T-cell (primary cell): Measurements from ENCODE around the gene POLR1C. TPM values are rescaled to one million over a fixed set of nuclear protein-coding genes. Genes with fewer than 3 reads are reported as not detected.

ENCODE experiments used
- ATAC-seq, 4 experiments: fragments of 200-7000 bp in 3 of 4; fragments of 150-1000 bp in 1 of 4; cut with Tn5 transposase; replicated peaks in 1 of 4; 1 replicate in 3 of 4; 2 replicates in 1 of 4; pipeline ENCODE4 v1.10.0; 2021; ENCODE audit warnings: moderate library complexity in 3 of 4, mild to moderate bottlenecking in 2 of 4, moderate number of reproducible peaks in 1 of 4
- CTCF ChIA-PET, 2 donors: fragments of 300-600 bp; sonication (Branson Sonifier 250); formaldehyde crosslinking; loops; one replicate each; lab custom pipeline; 2022; ENCODE audit warnings: antibody characterized with exemption in 2 of 2; lab: Charles Lee
- POLR2A ChIA-PET, 2 donors: fragments of 300-600 bp; sonication (Branson Sonifier 250); formaldehyde crosslinking; loops; one replicate each; lab custom pipeline; 2022; ENCODE audit warnings: antibody characterized with exemption in 2 of 2; lab: Charles Lee
- DNase-seq, 35 experiments: peaks; one replicate each; pipeline versions ENCODE4 v3.0.0 to v3.0.0-alpha.2; 2013 to 2023
- H3K27ac ChIP-seq: one replicate; pipeline ENCODE4 v1.5.1; 2013; ENCODE audit warnings: low read length
- H3K27me3 ChIP-seq, 2 experiments: replicated peaks in 1 of 2; 1 replicate in 1 of 2; 2 replicates in 1 of 2; pipeline versions ENCODE4 v1.6.1 to v1.7.0; 2013; ENCODE audit warnings: low read length in 1 of 2, mixed read lengths in 1 of 2; ENCODE audit not compliant: control insufficient read depth in 2 of 2, insufficient read depth in 2 of 2; ENCODE audit errors: extremely low read depth in 1 of 2
- H3K36me3 ChIP-seq, 2 donors: 1 replicate in 1 of 2; 2 replicates in 1 of 2; pipeline versions ENCODE4 v1.6.1 to v1.7.0; 2013; ENCODE audit warnings: low read length in 1 of 2; ENCODE audit not compliant: control insufficient read depth in 2 of 2, insufficient read depth in 1 of 2; ENCODE audit errors: extremely low read depth in 1 of 2
- H3K4me1 ChIP-seq, 2 experiments: 1 replicate in 1 of 2; 2 replicates in 1 of 2; pipeline versions ENCODE4 v1.6.1 to v1.7.0; 2013; ENCODE audit warnings: low read length in 2 of 2, mixed read lengths in 1 of 2; ENCODE audit not compliant: insufficient read depth in 2 of 2, control insufficient read depth in 1 of 2; ENCODE audit errors: extremely low read depth in 1 of 2
- H3K4me3 ChIP-seq, 2 donors: 1 replicate in 1 of 2; 2 replicates in 1 of 2; pipeline versions ENCODE4 v1.5.1 to v1.7.0; 2013; ENCODE audit warnings: mild to moderate bottlenecking in 2 of 2, low read length in 1 of 2, moderate library complexity in 1 of 2; ENCODE audit not compliant: control insufficient read depth in 1 of 2; ENCODE audit errors: extremely low read depth in 1 of 2
- H3K9me3 ChIP-seq: 2 replicates; pipeline ENCODE4 v1.7.0; 2013
- H3K27ac Mint-ChIP-seq, 2 donors: one replicate each; pipeline ENCODE4 v1.8.0; 2020 to 2021; ENCODE audit warnings: mild to moderate bottlenecking in 2 of 2, mixed read lengths in 2 of 2
- H3K27me3 Mint-ChIP-seq, 2 donors: one replicate each; pipeline ENCODE4 v1.8.0; 2021 to 2022; ENCODE audit warnings: mixed read lengths in 2 of 2
- H3K36me3 Mint-ChIP-seq: one replicate; pipeline ENCODE4 v1.8.0; 2021; ENCODE audit warnings: mixed read lengths
- H3K4me1 Mint-ChIP-seq, 3 donors: one replicate each; pipeline ENCODE4 v1.8.0; 2020 to 2022; ENCODE audit warnings: mixed read lengths in 3 of 3, mild to moderate bottlenecking in 1 of 3
- H3K4me3 Mint-ChIP-seq, 3 donors: one replicate each; pipeline ENCODE4 v1.8.0; 2020 to 2022; ENCODE audit warnings: mild to moderate bottlenecking in 3 of 3, mixed read lengths in 3 of 3, moderate library complexity in 3 of 3
- H3K9me3 Mint-ChIP-seq, 3 donors: one replicate each; pipeline ENCODE4 v1.8.0; 2020 to 2022; ENCODE audit warnings: mixed read lengths in 3 of 3
- WGBS: methylation state at CpG from one replicate; pipeline ENCODE4 v1.1.5; 2013; ENCODE audit warnings: missing lambda C conversion rate; ENCODE audit not compliant: insufficient coverage; 5-methylcytosine and 5-hydroxymethylcytosine counted together
- total RNA-seq, 35 experiments: library from RNA in 6 of 35; stranded (reverse) in 6 of 35; fragments of 120-200 nt in 1 of 35; gene quantifications; one replicate each; pipeline versions ENCODE4 v1.2.1 to v1.2.4 and lab custom pipeline; 2013 to 2026

POLR1C gene
- total RNA-seq, 5 donors from 2014 or later (not counting 1 experiment from before 2014, with no cell fraction given) = 42.3 to 49.8 (median 46.1) TPM

DNA sequence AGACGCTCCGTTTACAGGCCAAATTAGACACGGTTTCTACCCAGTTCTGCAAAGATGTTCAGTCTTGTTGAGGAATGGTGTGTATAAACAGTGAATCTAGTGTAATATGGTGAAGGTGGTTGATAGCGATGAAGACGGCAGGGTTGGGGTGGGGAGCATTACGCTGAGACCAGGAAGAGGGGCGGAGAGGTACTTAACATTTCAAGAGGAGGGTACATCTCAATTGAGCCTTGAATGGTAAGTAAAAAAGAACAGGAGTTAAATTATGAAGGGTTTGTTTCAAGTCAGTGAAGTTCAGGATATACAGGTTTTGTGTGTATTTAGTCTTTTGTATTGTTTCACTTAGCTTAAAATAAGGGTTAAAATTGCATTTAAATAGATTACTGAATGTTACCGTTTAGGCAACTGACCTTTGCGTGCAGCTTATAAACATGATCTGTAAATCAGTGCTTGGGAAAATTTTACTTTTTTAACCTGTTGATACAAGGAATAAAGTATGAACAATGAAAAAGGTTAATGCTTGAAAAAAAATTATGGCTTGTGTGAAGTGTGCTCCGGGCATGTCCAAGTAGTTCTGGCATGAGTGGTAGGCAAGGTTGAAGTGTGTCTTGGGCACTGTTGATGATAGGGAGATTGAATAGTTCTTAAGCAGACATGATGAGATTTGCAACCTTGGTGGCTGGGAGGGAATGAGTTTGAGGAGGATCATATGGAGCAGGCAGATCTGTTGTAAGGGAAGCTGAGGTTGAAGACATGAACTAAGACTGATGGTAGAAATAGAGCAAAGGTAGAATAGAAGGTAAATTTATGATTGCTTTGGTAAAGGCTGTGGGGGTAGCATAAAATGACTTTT lies 842 bp downstream of the POLR1C start:
- Mint-ChIP-seq H3K4me3 (no peak overlapping the region), H3K36me3 (peaks cover 33% of the 10 kb centered on the region), H3K9me3 (no peaks in the 10 kb centered on the region), H3K27ac (no peak overlapping the region), H3K4me1 (peaks cover 31 to 33% (median 32%) of the 10 kb centered on the region in 3 donors), H3K27me3 (no peaks in the 10 kb centered on the region)
- ChIA-PET POLR2A (interaction anchor here (0.5 to 0.7 kb wide), 2 partner anchors 134 to 293 kb away, joined by 3 read pairs; no protein-coding TSS in a partner anchor), CTCF (interaction anchor here in 1 of 2 donors (2.5 kb wide), 1 partner anchor 11 kb away, joined by 10 read pairs; no protein-coding TSS in a partner anchor)
- Histone ChIP-seq H3K9me3 (no peaks in the 10 kb centered on the region), H3K27ac (peak overlapping the region; percentile 61), H3K27me3 (no peaks in the 10 kb centered on the region), H3K4me3 (peak overlapping the region; percentile 78 to 86), H3K36me3 (peaks cover 8 to 66% of the 10 kb centered on the region in 2 donors), H3K4me1 (peaks cover 31 to 50% of the 10 kb centered on the region in 2 experiments)
- DNase-seq = no peak
- 5% methylated on average over 9 of the region's 10 CpGs for WGBS
- ATAC-seq = peak in 1 of 4 experiments; percentile 21

DNA sequence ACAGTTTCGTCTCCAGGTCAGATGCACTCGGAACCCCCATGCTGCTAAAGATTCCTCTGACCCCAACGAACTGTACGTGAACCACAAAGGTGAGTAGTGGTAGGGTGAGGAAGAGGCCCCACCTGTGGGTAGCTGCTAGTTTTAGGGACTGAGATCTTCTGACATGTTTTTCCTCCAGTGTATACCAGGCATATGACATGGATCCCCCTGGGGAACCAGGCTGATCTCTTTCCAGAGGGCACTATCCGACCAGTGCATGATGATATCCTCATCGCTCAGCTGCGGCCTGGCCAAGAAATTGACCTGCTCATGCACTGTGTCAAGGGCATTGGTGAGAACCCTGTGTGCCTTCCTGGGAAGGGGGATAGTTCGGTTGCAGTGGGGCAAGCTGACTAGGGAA lies 3.2 kb downstream of the POLR1C start:
- H3K4me1 ChIP-seq = peaks cover 25 to 33% of the 10 kb centered on the region in 2 experiments
- H3K4me1 Mint-ChIP-seq = peaks cover 13 to 16% (median 14%) of the 10 kb centered on the region in 3 donors
- DNase-seq (no peak), ATAC-seq (no peak)
- H3K9me3 Mint-ChIP-seq = no peaks in the 10 kb centered on the region
- no peak overlapping the region for H3K4me3 Mint-ChIP-seq
- ChIA-PET CTCF (interaction anchor here in 1 of 2 donors (1.0 kb wide), 1 partner anchor 11 kb away, joined by 3 read pairs; no protein-coding TSS in a partner anchor), POLR2A (no interaction called here)
- H3K27me3 ChIP-seq = no peaks in the 10 kb centered on the region
- H3K9me3 ChIP-seq = no peaks in the 10 kb centered on the region
- H3K27ac Mint-ChIP-seq = no peak overlapping the region
- no peak overlapping the region for H3K4me3 ChIP-seq
- H3K27me3 Mint-ChIP-seq = no peaks in the 10 kb centered on the region
- H3K27ac ChIP-seq = no peak overlapping the region
- peaks cover 10 to 66% of the 10 kb centered on the region in 2 donors for H3K36me3 ChIP-seq
- WGBS = 88% methylated on average over 5 of the region's 8 CpGs
- peaks cover 33% of the 10 kb centered on the region for H3K36me3 Mint-ChIP-seq

DNA sequence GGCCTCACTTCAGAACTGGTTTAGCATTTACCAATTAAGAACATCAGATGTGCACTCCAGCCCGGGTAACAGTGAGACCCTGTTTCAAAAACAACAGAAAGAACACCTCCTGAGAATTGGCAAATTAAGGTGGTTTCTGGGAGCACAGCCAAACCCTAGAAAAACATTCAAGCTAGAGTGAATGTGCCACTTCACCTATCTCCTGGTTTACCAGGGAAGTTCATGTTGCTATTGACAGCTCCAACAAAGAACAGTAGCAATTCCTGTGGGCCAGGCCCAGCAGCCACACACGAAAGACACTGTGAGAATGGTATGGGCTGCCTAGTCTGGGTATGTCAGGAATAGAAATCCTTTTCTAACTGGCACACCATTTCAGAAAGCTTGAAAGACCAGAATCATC lies 4.9 kb downstream of the POLR1C start:
- H3K27me3 ChIP-seq = no peaks in the 10 kb centered on the region
- DNase-seq (no peak), ATAC-seq (no peak)
- H3K36me3 ChIP-seq = peaks cover 19 to 75% of the 10 kb centered on the region in 2 donors
- Mint-ChIP-seq H3K27ac (no peak overlapping the region), H3K36me3 (peaks cover 40% of the 10 kb centered on the region), H3K9me3 (no peaks in the 10 kb centered on the region), H3K27me3 (no peaks in the 10 kb centered on the region), H3K4me1 (peaks cover 0 to 2% (median 0%) of the 10 kb centered on the region in 3 donors), H3K4me3 (no peak overlapping the region)
- H3K9me3 ChIP-seq = no peaks in the 10 kb centered on the region
- H3K27ac ChIP-seq = no peak overlapping the region
- peaks cover 13 to 18% of the 10 kb centered on the region in 2 experiments for H3K4me1 ChIP-seq
- no CpG with 5 or more reads among the region's 2 CpGs for WGBS
- no peak overlapping the region for H3K4me3 ChIP-seq
- ChIA-PET CTCF (interaction anchor here in 1 of 2 donors (0.6 kb wide), 1 partner anchor 907 kb away, joined by 3 read pairs; no protein-coding TSS in a partner anchor), POLR2A (no interaction called here)

DNA sequence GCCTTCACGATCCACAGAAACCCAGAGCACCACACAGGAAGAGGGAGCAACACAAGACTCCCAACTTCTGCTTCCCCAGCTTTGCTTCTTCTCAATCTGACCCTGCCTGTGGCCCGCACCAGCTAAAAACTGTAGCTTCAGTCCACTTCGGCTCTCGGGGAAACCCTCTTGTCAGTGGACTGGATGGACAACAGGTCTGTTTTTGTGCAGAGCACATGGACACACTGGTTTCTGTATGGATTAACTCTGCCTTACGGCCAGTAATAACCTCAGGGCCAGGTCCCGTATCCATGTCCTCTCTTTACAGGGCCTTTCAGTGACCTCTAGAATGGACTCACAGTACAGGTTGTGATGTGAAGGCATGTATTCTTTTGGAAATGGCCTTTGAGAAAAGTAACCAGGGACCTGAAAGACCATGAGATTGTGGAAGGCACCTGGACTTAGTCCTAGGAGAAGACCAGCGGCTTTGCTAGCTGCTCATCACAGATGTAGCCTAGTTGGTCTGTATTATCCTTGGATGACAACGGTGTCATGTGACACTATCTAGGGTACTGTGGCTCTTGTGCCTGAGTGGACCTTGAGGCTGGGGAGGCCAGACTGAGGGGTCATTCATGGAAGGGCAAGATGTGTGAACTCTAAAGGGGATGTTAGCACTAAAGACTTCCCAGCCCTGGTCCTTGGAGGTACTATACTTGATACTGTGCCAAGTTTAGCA lies 5.8 kb downstream of the POLR1C start:
- H3K4me1 Mint-ChIP-seq = peaks cover 0 to 2% (median 0%) of the 10 kb centered on the region in 3 donors
- WGBS = 96% methylated on average over 8 of the region's 8 CpGs
- no peak for ATAC-seq
- H3K27ac Mint-ChIP-seq = no peak overlapping the region
- CTCF ChIA-PET = interaction anchor here in 1 of 2 donors (0.5 kb wide), 1 partner anchor 66 kb away, joined by 4 read pairs; no protein-coding TSS in a partner anchor
- Histone ChIP-seq H3K4me3 (no peak overlapping the region), H3K27me3 (no peaks in the 10 kb centered on the region), H3K27ac (no peak overlapping the region), H3K9me3 (no peaks in the 10 kb centered on the region), H3K36me3 (peaks cover 19 to 83% of the 10 kb centered on the region in 2 donors), H3K4me1 (peaks cover 8 to 12% of the 10 kb centered on the region in 2 experiments)
- no peaks in the 10 kb centered on the region for H3K27me3 Mint-ChIP-seq
- H3K36me3 Mint-ChIP-seq = peaks cover 47% of the 10 kb centered on the region
- no peak for DNase-seq
- POLR2A ChIA-PET = no interaction called here
- no peaks in the 10 kb centered on the region for H3K9me3 Mint-ChIP-seq
- H3K4me3 Mint-ChIP-seq = no peak overlapping the region

DNA sequence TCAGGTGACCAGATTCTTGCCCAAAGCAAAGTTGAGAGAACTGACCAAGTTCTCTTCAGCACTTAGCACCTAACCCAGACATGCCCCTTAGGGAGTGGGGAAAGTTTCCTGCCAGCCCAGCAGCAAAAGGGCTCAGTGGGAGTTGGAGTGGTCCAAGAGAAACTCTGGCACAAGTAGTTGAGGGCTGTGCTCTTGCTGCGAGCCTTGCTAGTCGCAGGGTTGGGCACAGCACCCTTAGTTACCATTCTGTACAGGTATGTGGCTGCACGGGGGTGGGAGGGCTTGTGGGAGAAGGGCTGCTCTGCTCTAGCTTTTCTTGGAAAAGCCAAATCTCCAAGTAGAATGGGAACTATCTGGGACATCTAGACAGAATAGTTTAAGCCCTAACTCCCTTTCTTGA lies 6.4 kb downstream of the POLR1C start:
- Histone ChIP-seq H3K36me3 (peaks cover 20 to 89% of the 10 kb centered on the region in 2 donors), H3K4me1 (peaks cover 3 to 6% of the 10 kb centered on the region in 2 experiments), H3K27me3 (no peaks in the 10 kb centered on the region), H3K27ac (no peak overlapping the region), H3K9me3 (no peaks in the 10 kb centered on the region), H3K4me3 (no peak overlapping the region)
- DNase-seq (no peak), ATAC-seq (peak in 1 of 4 experiments; percentile 12)
- H3K27ac Mint-ChIP-seq = no peak overlapping the region
- CTCF ChIA-PET = no interaction called here
- H3K4me3 Mint-ChIP-seq = no peak overlapping the region
- WGBS = 100% methylated on average over 2 of the region's 3 CpGs
- peaks cover 48% of the 10 kb centered on the region for H3K36me3 Mint-ChIP-seq
- POLR2A ChIA-PET = no interaction called here
- no peaks in the 10 kb centered on the region for H3K9me3 Mint-ChIP-seq
- peaks cover 0 to 2% (median 0%) of the 10 kb centered on the region in 3 donors for H3K4me1 Mint-ChIP-seq
- no peaks in the 10 kb centered on the region for H3K27me3 Mint-ChIP-seq

DNA sequence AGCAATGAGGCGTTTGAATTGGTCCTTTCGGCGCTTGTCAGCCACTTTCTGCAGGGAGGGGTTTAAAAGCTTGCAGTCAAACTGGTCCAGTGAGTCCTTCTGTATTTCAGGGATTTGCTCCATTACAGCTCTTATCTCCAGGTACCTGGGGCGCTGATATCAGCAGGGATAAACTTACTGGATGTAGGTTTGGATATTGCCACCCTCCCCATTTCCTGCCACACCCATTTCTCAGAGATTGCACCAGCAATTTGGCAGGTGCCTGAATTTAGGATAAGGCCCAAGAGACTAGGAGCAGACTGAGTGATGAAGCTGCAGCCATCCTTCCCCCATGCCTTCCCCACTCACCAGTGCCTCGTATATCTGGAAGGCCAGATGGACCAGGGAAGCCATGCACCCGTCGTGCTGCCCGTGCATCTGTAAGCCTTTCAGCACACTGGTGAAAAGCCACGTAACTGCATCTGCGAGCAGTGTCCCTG lies 7.6 kb downstream of the POLR1C start:
- Histone ChIP-seq H3K4me3 (no peak overlapping the region), H3K27me3 (no peaks in the 10 kb centered on the region), H3K9me3 (no peaks in the 10 kb centered on the region), H3K27ac (no peak overlapping the region), H3K36me3 (peaks cover 24 to 95% of the 10 kb centered on the region in 2 donors), H3K4me1 (no peaks in the 10 kb centered on the region)
- DNase-seq = no peak
- Mint-ChIP-seq H3K27ac (no peak overlapping the region), H3K4me3 (no peak overlapping the region), H3K4me1 (peaks cover 0 to 2% (median 0%) of the 10 kb centered on the region in 3 donors), H3K36me3 (peaks cover 56% of the 10 kb centered on the region), H3K9me3 (no peaks in the 10 kb centered on the region), H3K27me3 (no peaks in the 10 kb centered on the region)
- no peak for ATAC-seq
- CTCF ChIA-PET = no interaction called here
- WGBS = 88% methylated on average over 6 of the region's 10 CpGs
- POLR2A ChIA-PET = interaction anchor here in 1 of 2 donors (0.7 kb wide), 1 partner anchor 1485 kb away, joined by 5 read pairs; no protein-coding TSS in a partner anchor
